GM10248 (cell line): Measurements from ENCODE around the gene TRRAP.

Experiments
- CTCF ChIA-PET: fragments of 300-600 bp; sonication (Branson Sonifier 250); formaldehyde crosslinking; extraction: SDS; loops from one replicate; lab custom pipeline; 2021; ENCODE audit warnings: antibody characterized with exemption; lab: Yijun Ruan, JAX
- POLR2A ChIA-PET: fragments of 350-650 bp; sonication (Branson Sonifier 250); formaldehyde crosslinking; extraction: SDS; loops from one replicate; lab custom pipeline; 2020; ENCODE audit warnings: antibody characterized with exemption; lab: Yijun Ruan, JAX
- DNase-seq: peaks from one replicate; pipeline ENCODE4 v3.0.0; 2012; ENCODE audit errors: extremely low spot score
- CTCF ChIP-seq: IDR thresholded peaks from 2 replicates; pipeline ENCODE4 v1.5.1; 2012; ENCODE audit warnings: mild to moderate bottlenecking, low read depth; ENCODE audit errors: extremely low read depth, missing control alignments, control extremely low read depth

Gene TRRAP

GRCh38 chr7:98902523-98902922 is 24.2 kb downstream of the TRRAP start:
- no peak for DNase-seq
- no peak for TF ChIP-seq CTCF
- ChIA-PET POLR2A (no interaction called here), CTCF (interaction anchor here (0.6 to 1.9 kb wide), 4 partner anchors 11 to 38 kb away, joined by 3 to 9 read pairs (median 4); partner anchors contain the start of gene TRRAP)

DNA sequence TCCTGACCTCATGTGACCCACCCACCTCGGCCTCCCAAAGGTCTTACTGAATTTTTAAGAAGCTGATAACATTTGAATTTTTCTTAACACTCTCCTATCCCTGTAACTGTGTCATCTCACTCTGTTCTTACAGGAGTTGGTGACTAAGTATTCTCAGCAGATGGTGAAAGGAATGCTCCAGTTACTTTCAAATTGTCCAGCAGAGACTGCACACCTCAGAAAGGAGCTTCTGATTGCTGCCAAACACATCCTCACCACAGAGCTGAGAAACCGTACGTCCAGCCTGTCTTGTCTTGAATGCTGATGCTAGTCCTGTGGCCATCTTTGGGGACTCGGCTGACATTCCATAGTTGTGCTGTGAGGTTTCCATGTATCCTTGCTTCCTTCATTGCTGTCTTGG is 24.9 kb downstream of the TRRAP start:
- CTCF ChIA-PET: interaction anchor here (1.2 to 1.9 kb wide), 3 partner anchors 12 to 25 kb away, joined by 3 to 9 read pairs (median 5); partner anchors contain the start of gene TRRAP
- TF ChIP-seq CTCF: no peak
- DNase-seq: no peak
- POLR2A ChIA-PET: no interaction called here

DNA sequence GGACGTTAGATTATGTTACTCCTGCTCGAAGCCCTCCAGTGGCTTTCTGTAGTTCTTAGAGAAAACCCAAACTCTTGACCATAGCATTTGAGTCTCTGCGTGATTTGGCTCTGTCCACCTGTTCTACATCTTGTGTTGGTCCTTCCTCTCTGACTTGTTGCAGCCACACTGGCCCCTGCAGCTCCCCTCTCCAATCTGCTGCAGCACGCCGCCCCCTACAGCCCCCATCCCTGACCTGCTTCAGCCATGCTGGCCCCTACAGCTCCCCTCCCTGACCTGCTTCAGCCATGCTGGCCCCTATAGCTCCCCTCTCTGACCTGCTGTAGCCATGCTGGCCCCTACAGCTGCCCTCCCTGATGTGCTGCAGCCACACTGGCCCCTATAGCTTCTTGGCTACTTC is 29.2 kb downstream of the TRRAP start:
- TF ChIP-seq CTCF: no peak
- ChIA-PET POLR2A (no interaction called here), CTCF (interaction anchor here (1.0 to 1.4 kb wide), 3 partner anchors 28 to 29 kb away, joined by 3 to 5 read pairs (median 3); partner anchors contain the start of gene TRRAP)
- no peak for DNase-seq

- ChIA-PET CTCF (interaction anchor here (1.2 to 1.4 kb wide), 2 partner anchors 29 to 30 kb away, joined by 3 to 5 read pairs; partner anchors contain the start of gene TRRAP), POLR2A (interaction anchor here (0.7 kb wide), 1 partner anchor 529 kb away, joined by 5 read pairs; no protein-coding TSS in a partner anchor)
- no peak for DNase-seq
- TF ChIP-seq CTCF: no peak
These were observed 30.3 kb downstream of the TRRAP start for GRCh38 chr7:98908585-98908984.

GRCh38 chr7:98909487-98909886 is 31.2 kb downstream of the TRRAP start:
- CTCF ChIA-PET: no interaction called here
- TF ChIP-seq CTCF: no peak
- POLR2A ChIA-PET: no interaction called here
- no peak for DNase-seq

DNA sequence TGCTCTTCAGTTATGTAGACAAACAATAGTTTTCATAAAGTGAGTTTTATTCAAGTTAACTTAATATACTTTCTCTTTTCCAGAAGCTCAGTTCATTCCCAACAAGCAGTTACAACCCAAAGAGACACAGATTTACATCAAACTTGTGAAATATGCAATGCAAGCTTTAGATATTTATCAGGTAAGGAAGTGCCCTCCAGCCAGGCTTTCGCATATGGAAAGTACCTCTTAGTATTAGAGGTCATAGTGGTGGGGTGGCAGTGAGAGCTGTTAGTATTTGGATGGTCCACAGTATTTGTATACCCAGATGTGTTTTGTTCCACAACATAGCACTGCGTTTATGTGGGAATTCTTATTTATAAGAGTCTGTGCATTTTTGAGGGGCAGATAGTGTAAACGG is 32.1 kb downstream of the TRRAP start:
- DNase-seq: no peak
- ChIA-PET POLR2A (no interaction called here), CTCF (interaction anchor here (1.5 kb wide), 1 partner anchor 74 kb away, joined by 3 read pairs; no protein-coding TSS in a partner anchor)
- TF ChIP-seq CTCF: no peak
